HUES48 (cell line): Measurements from ENCODE around the gene ATG2B.
"Not testable (repeated sequence)": the region's sequence is repeated elsewhere in the genome, so short reads cannot be mapped to it uniquely, and the experiment has no call there.

ENCODE experiments used
- H3K27ac ChIP-seq: one replicate; pipeline ENCODE4 v1.7.0; 2013; ENCODE audit warnings: low read depth, low read length, inconsistent platforms
- H3K27me3 ChIP-seq: 2 replicates; pipeline ENCODE4 v1.6.1; 2013; ENCODE audit warnings: mild to moderate bottlenecking, low read length; ENCODE audit not compliant: control insufficient read depth, insufficient read depth
- H3K36me3 ChIP-seq: 2 replicates; pipeline ENCODE4 v1.6.1; 2013; ENCODE audit warnings: low read length; ENCODE audit not compliant: control insufficient read depth, insufficient read depth
- H3K4me1 ChIP-seq: 2 replicates; pipeline ENCODE4 v1.6.1; 2013; ENCODE audit warnings: mild to moderate bottlenecking, low read length; ENCODE audit not compliant: control insufficient read depth, insufficient read depth
- H3K4me3 ChIP-seq: 2 replicates; pipeline ENCODE4 v1.5.1; 2013; ENCODE audit warnings: mild to moderate bottlenecking, low read depth, low read length
- H3K9ac ChIP-seq: 2 replicates; pipeline ENCODE4 v1.6.1; 2013; ENCODE audit warnings: mild to moderate bottlenecking, low read depth, low read length, moderate library complexity
- H3K9me3 ChIP-seq: 2 replicates; pipeline ENCODE4 v1.6.1; 2013; ENCODE audit warnings: low read length; ENCODE audit not compliant: control insufficient read depth, insufficient read depth

The ATG2B gene

DNA sequence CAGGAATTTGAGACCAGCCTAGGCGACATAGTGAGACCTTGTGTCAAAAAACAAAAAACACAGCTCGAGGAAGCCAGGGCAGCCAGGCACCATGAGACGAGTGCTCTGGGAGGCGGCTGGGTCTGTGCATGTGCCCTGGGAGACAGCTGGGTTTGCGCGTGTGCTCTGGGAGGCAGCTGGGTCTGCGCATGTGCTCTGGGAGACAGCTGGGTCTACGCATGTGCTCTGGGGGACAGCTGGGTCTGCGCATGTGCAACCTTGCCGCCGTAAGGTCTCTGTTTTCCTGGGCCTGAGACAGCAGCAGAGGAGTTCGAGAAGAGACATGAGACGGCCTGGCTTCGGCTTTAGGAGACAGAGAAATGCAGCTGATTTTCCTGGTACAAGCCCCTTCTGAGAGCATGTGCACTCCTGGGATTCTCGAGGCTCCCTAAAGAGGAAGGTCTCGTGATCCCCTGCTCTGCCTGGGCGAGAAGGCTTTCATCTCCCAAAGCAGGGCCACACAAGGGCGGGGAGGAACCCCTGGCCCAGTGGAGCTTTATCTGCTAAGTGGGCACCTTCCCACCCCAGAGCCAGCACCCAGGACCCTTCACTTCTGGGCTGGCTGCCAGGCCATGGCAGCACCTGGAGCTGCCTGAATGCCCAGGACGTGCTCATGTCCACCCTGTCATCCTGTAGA lies 110.7 kb downstream of the ATG2B start:
- no peak overlapping the region for H3K4me3 ChIP-seq
- no peak overlapping the region for H3K27ac ChIP-seq
- no peaks in the 10 kb centered on the region for H3K36me3 ChIP-seq
- H3K9me3 ChIP-seq = no peaks in the 10 kb centered on the region
- H3K9ac ChIP-seq = no peak overlapping the region
- no peaks in the 10 kb centered on the region for H3K27me3 ChIP-seq
- H3K4me1 ChIP-seq = peaks cover 9% of the 10 kb centered on the region; the same call in 1 of the 2 replicates

DNA sequence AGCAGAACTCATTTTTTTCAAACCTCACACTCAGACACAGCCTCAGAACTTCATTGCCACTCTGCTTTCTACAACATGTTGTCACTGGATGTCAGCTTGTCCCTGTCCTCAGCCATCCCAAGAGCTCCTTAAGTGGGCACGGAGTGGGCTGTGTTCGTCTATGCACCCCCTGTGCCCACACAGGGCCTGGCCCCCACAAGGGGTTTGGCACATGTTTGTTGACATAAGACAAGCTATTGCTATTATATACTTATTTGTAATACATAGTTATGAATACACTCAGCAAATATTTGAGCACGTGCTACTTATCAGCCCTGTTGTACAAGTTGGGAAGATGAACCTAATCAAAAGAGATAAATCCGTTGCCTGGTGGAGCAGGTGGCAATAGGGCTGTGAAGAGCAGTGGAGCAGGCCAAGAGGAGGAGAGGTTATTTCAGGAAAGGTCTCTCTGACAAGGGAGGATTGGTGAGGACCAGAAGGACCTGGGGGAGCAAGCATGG lies 111.4 kb downstream of the ATG2B start:
- no peaks in the 10 kb centered on the region for H3K36me3 ChIP-seq
- H3K9me3 ChIP-seq = no peaks in the 10 kb centered on the region
- H3K27ac ChIP-seq = no peak overlapping the region
- H3K4me3 ChIP-seq = no peak overlapping the region
- H3K27me3 ChIP-seq = no peaks in the 10 kb centered on the region
- peaks cover 9% of the 10 kb centered on the region; the same call in 1 of the 2 replicates for H3K4me1 ChIP-seq
- H3K9ac ChIP-seq = no peak overlapping the region

GRCh38 chr14:96250485-96250884 lies 112.7 kb downstream of the ATG2B start:
- Histone ChIP-seq H3K4me1 (peaks cover 9% of the 10 kb centered on the region; the same call in 1 of the 2 replicates), H3K4me3 (no peak overlapping the region), H3K27me3 (no peaks in the 10 kb centered on the region), H3K27ac (no peak overlapping the region), H3K9me3 (no peaks in the 10 kb centered on the region), H3K9ac (no peak overlapping the region), H3K36me3 (no peaks in the 10 kb centered on the region)

GRCh38 chr14:96249029-96249428 lies 114.1 kb downstream of the ATG2B start:
- Histone ChIP-seq H3K9me3 (no peaks in the 10 kb centered on the region), H3K4me1 (peaks cover 9% of the 10 kb centered on the region; the same call in 1 of the 2 replicates), H3K27ac (no peak overlapping the region), H3K27me3 (no peaks in the 10 kb centered on the region), H3K36me3 (no peaks in the 10 kb centered on the region), H3K9ac (no peak overlapping the region), H3K4me3 (no peak overlapping the region)

DNA sequence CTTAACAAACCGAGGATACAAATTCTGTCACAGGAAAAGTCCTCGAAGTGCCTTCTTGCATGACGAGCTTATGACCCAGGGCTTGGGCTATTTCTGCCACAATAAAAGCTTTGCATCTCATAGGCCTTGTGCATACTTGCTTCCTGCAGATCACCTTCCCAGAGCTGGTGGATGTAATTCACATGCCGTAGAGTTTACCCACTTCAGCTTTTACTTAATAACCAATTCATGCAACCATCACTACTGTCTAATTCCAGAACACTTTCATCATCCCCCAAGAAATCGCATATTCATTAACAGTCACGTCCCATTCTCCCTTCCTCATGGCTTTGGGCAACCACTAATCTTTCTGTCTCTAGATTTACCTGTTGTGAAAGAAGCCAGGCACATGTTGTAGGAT lies 116.1 kb downstream of the ATG2B start:
- no peaks in the 10 kb centered on the region for H3K36me3 ChIP-seq
- H3K9me3 ChIP-seq = peaks cover 7% of the 10 kb centered on the region; the same call in 1 of the 2 replicates
- H3K27me3 ChIP-seq = no peaks in the 10 kb centered on the region
- no peak overlapping the region for H3K9ac ChIP-seq
- H3K27ac ChIP-seq = no peak overlapping the region
- peaks cover 9% of the 10 kb centered on the region; the same call in 1 of the 2 replicates for H3K4me1 ChIP-seq
- no peak overlapping the region for H3K4me3 ChIP-seq

DNA sequence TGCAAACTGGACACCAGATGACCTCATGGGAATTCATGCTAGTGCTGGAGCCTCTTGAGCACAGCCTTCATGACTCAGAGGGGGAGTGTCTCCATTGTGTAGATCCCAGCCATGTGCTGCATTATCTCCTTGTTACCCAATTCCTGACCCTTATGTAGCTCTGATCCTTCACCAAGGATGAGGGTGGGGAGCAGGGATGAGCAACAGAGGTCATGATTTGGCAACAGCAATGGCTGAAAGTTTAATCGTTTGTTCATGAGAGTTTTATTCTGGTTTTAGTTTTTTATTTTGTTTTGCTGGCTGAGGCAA lies 116.6 kb downstream of the ATG2B start:
- Histone ChIP-seq H3K36me3 (no peaks in the 10 kb centered on the region), H3K9me3 (peaks cover 7% of the 10 kb centered on the region; the same call in 1 of the 2 replicates), H3K9ac (no peak overlapping the region), H3K4me1 (peaks cover 9% of the 10 kb centered on the region; the same call in 1 of the 2 replicates), H3K27me3 (no peaks in the 10 kb centered on the region), H3K27ac (no peak overlapping the region), H3K4me3 (no peak overlapping the region)

GRCh38 chr14:96245710-96246538 lies 117.2 kb downstream of the ATG2B start:
- Histone ChIP-seq H3K27me3 (no peaks in the 10 kb centered on the region), H3K4me1 (peaks cover 6% of the 10 kb centered on the region; the same call in 1 of the 2 replicates), H3K9ac (no peak overlapping the region), H3K36me3 (no peaks in the 10 kb centered on the region), H3K9me3 (peaks cover 7% of the 10 kb centered on the region; the same call in 1 of the 2 replicates), H3K4me3 (no peak overlapping the region), H3K27ac (no peak overlapping the region)

- not testable (repeated sequence) for H3K4me3 ChIP-seq, H3K9ac ChIP-seq, H3K9me3 ChIP-seq, H3K27ac ChIP-seq, H3K4me1 ChIP-seq, H3K27me3 ChIP-seq, H3K36me3 ChIP-seq
These were observed 118.1 kb downstream of the ATG2B start for GRCh38 chr14:96245074-96245473.

GRCh38 chr14:96243785-96244184 lies 119.4 kb downstream of the ATG2B start:
- Histone ChIP-seq H3K4me3 (no peak overlapping the region), H3K27me3 (no peaks in the 10 kb centered on the region), H3K4me1 (no peaks in the 10 kb centered on the region), H3K9ac (no peak overlapping the region), H3K27ac (no peak overlapping the region), H3K9me3 (peaks cover 7% of the 10 kb centered on the region; the same call in 1 of the 2 replicates), H3K36me3 (no peaks in the 10 kb centered on the region)

GRCh38 chr14:96242126-96242525 lies 121.0 kb downstream of the ATG2B start:
- no peak overlapping the region for H3K27ac ChIP-seq
- no peaks in the 10 kb centered on the region for H3K4me1 ChIP-seq
- no peak overlapping the region for H3K4me3 ChIP-seq
- H3K36me3 ChIP-seq = no peaks in the 10 kb centered on the region
- H3K9ac ChIP-seq = no peak overlapping the region
- H3K27me3 ChIP-seq = no peaks in the 10 kb centered on the region
- peaks cover 7% of the 10 kb centered on the region; the same call in 1 of the 2 replicates for H3K9me3 ChIP-seq

DNA sequence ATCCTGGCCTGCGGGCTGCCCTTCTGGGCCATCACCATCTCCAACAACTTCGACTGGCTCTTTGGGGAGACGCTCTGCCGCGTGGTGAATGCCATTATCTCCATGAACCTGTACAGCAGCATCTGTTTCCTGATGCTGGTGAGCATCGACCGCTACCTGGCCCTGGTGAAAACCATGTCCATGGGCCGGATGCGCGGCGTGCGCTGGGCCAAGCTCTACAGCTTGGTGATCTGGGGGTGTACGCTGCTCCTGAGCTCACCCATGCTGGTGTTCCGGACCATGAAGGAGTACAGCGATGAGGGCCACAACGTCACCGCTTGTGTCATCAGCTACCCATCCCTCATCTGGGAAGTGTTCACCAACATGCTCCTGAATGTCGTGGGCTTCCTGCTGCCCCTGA lies 122.5 kb downstream of the ATG2B start:
- Histone ChIP-seq H3K27me3 (no peaks in the 10 kb centered on the region), H3K4me1 (no peaks in the 10 kb centered on the region; the same call in 1 of the 2 replicates), H3K27ac (no peak overlapping the region), H3K9ac (no peak overlapping the region), H3K9me3 (peaks cover 7% of the 10 kb centered on the region; the same call in 1 of the 2 replicates), H3K36me3 (no peaks in the 10 kb centered on the region), H3K4me3 (no peak overlapping the region)
